Type B pancreatic cell (in vitro differentiated cells): ENCODE results near the gene NUP210. TPM values are rescaled to one million over a fixed set of nuclear protein-coding genes. Genes with fewer than 3 reads are reported as not detected.
A peak's percentile ranks its signal among the peaks of the same experiment; 100 is the strongest.
"Not testable (repeated sequence)": the region's sequence is repeated elsewhere in the genome, so short reads cannot be mapped to it uniquely, and the experiment has no call there.

Experiments
- DNase-seq: peaks from one replicate; pipeline ENCODE4 v3.0.0; 2021; ENCODE audit warnings: mixed read lengths; ENCODE audit not compliant: unreplicated experiment; ENCODE audit errors: extremely low spot score
- H3K27ac Mint-ChIP-seq: 2 replicates; pipeline ENCODE4 v1.8.0; 2021; ENCODE audit warnings: mild to moderate bottlenecking, mixed read lengths
- H3K27me3 Mint-ChIP-seq: 2 replicates; pipeline ENCODE4 v1.8.0; 2021; ENCODE audit warnings: mixed read lengths
- H3K36me3 Mint-ChIP-seq: 2 replicates; pipeline ENCODE4 v1.8.0; 2021; ENCODE audit warnings: mixed read lengths
- H3K4me1 Mint-ChIP-seq: one replicate; pipeline ENCODE4 v1.8.0; 2021; ENCODE audit warnings: mixed read lengths; ENCODE audit not compliant: unreplicated experiment
- H3K4me3 Mint-ChIP-seq: 2 replicates; pipeline ENCODE4 v1.8.0; 2021; ENCODE audit warnings: mild to moderate bottlenecking, mixed read lengths
- H3K9me3 Mint-ChIP-seq: 2 replicates; pipeline ENCODE4 v1.8.0; 2021; ENCODE audit warnings: mixed read lengths
- CTCF ChIP-seq: fragments of 200-600 bp; sonication (generic); conservative IDR thresholded peaks from 2 replicates; pipeline ENCODE4 v1.5.0; 2021; ENCODE audit warnings: antibody characterized with exemption, mild to moderate bottlenecking
- total RNA-seq: library from RNA; stranded (reverse); gene quantifications from 2 replicates; pipeline ENCODE4 v1.2.1, GENCODE V29; 2021; ENCODE audit warnings: low replicate concordance

NUP210 gene
- total RNA-seq, 1 donor from 2014 or later, result 26.5 TPM

GRCh38 chr3:13457593-13457992, 37.5 kb upstream of the NUP210 start:
- TF ChIP-seq CTCF, result no peak
- peaks cover 14% of the 10 kb centered on the region for H3K4me1 Mint-ChIP-seq
- H3K27ac Mint-ChIP-seq, result no peak overlapping the region
- no peak overlapping the region for H3K4me3 Mint-ChIP-seq
- no peaks in the 10 kb centered on the region for H3K36me3 Mint-ChIP-seq
- H3K9me3 Mint-ChIP-seq, result no peaks in the 10 kb centered on the region
- no peaks in the 10 kb centered on the region for H3K27me3 Mint-ChIP-seq
- no peak for DNase-seq

- no peak for TF ChIP-seq CTCF
- H3K27me3 Mint-ChIP-seq, result no peaks in the 10 kb centered on the region
- H3K36me3 Mint-ChIP-seq, result no peaks in the 10 kb centered on the region
- H3K27ac Mint-ChIP-seq, result peak overlapping the region; percentile 85
- H3K9me3 Mint-ChIP-seq, result no peaks in the 10 kb centered on the region
- H3K4me1 Mint-ChIP-seq, result peaks cover 23% of the 10 kb centered on the region
- DNase-seq, result no peak
- H3K4me3 Mint-ChIP-seq, result no peak overlapping the region
Observed at GRCh38 chr3:13455644-13456043, 35.5 kb upstream of the NUP210 start.

- H3K27ac Mint-ChIP-seq, result peak overlapping the region; percentile 92
- peak; percentile 78 for TF ChIP-seq CTCF
- no peaks in the 10 kb centered on the region for H3K9me3 Mint-ChIP-seq
- peak overlapping the region; percentile 90 for H3K4me3 Mint-ChIP-seq
- H3K27me3 Mint-ChIP-seq, result no peaks in the 10 kb centered on the region
- no peaks in the 10 kb centered on the region for H3K36me3 Mint-ChIP-seq
- H3K4me1 Mint-ChIP-seq, result peaks cover 23% of the 10 kb centered on the region
- no peak for DNase-seq
Observed at GRCh38 chr3:13452490-13453335, 32.6 kb upstream of the NUP210 start.

- no peak for TF ChIP-seq CTCF
- Mint-ChIP-seq H3K27ac (peak overlapping the region; percentile 92), H3K4me3 (peak overlapping the region; percentile 90), H3K4me1 (peaks cover 23% of the 10 kb centered on the region), H3K27me3 (no peaks in the 10 kb centered on the region), H3K36me3 (no peaks in the 10 kb centered on the region), H3K9me3 (no peaks in the 10 kb centered on the region)
- DNase-seq, result no peak
Observed at GRCh38 chr3:13451301-13451673, 31.2 kb upstream of the NUP210 start.

GRCh38 chr3:13442882-13443281, 22.8 kb upstream of the NUP210 start:
- H3K4me3 Mint-ChIP-seq, H3K4me1 Mint-ChIP-seq, H3K9me3 Mint-ChIP-seq, H3K27ac Mint-ChIP-seq, DNase-seq, H3K27me3 Mint-ChIP-seq, H3K36me3 Mint-ChIP-seq: not testable (repeated sequence)

- no peak for TF ChIP-seq CTCF
- no peaks in the 10 kb centered on the region for H3K4me1 Mint-ChIP-seq
- no peak overlapping the region for H3K27ac Mint-ChIP-seq
- H3K4me3 Mint-ChIP-seq, result no peak overlapping the region
- H3K9me3 Mint-ChIP-seq, result no peaks in the 10 kb centered on the region
- H3K36me3 Mint-ChIP-seq, result no peaks in the 10 kb centered on the region
- no peaks in the 10 kb centered on the region for H3K27me3 Mint-ChIP-seq
- no peak for DNase-seq
Observed at GRCh38 chr3:13440204-13440817, 20.2 kb upstream of the NUP210 start.

GRCh38 chr3:13436213-13436612, 16.1 kb upstream of the NUP210 start:
- H3K27me3 Mint-ChIP-seq, H3K36me3 Mint-ChIP-seq, H3K4me1 Mint-ChIP-seq, H3K27ac Mint-ChIP-seq, DNase-seq, H3K9me3 Mint-ChIP-seq, H3K4me3 Mint-ChIP-seq: not testable (repeated sequence)
